ENCODE measurements around the gene ZNF444.

The ZNF444 gene

GRCh38 chr19:56107626-56108351, 33.3 kb upstream of the ZNF444 start:
- no peak overlapping the region for H3K27ac ChIP-seq
- H3K9me3 ChIP-seq (ENCODE audit: control insufficient read depth, low read length) = no peaks in the 10 kb centered on the region
- no peak overlapping the region for H3K4me3 ChIP-seq (ENCODE audit: low read depth, low read length)
- no peaks in the 10 kb centered on the region for H3K36me3 ChIP-seq (ENCODE audit: control insufficient read depth, insufficient read depth, low read length)
- no peaks in the 10 kb centered on the region for H3K27me3 ChIP-seq (ENCODE audit: control insufficient read depth, insufficient read depth, low read length)
- H2AFZ ChIP-seq = no peak overlapping the region
- peaks cover 32% of the 10 kb centered on the region for H3K4me1 ChIP-seq
- no peak overlapping the region for H3K4me2 ChIP-seq (ENCODE audit: low read length)
- H3K79me2 ChIP-seq = peaks cover 74% of the 10 kb centered on the region
- TF ChIP-seq CTCF (IDR thresholded peaks at IDR 0.05) = no peak
- no peak overlapping the region for H3K9ac ChIP-seq

- TF ChIP-seq CTCF (IDR thresholded peaks at IDR 0.05) = no peak
- Histone ChIP-seq H3K4me3 (ENCODE audit: low read depth, low read length) (no peak overlapping the region), H3K4me1 (peaks cover 36% of the 10 kb centered on the region)
Observed at GRCh38 chr19:56108447-56109195, 32.5 kb upstream of the ZNF444 start.

GRCh38 chr19:56109226-56109625, 31.9 kb upstream of the ZNF444 start:
- Histone ChIP-seq H3K36me3 (ENCODE audit: control insufficient read depth, insufficient read depth, low read length) (no peaks in the 10 kb centered on the region), H3K4me1 (peaks cover 39% of the 10 kb centered on the region), H3K27ac (no peak overlapping the region), H2AFZ (no peak overlapping the region), H3K79me2 (peaks cover 85% of the 10 kb centered on the region), H3K27me3 (ENCODE audit: control insufficient read depth, insufficient read depth, low read length) (no peaks in the 10 kb centered on the region), H3K9me3 (ENCODE audit: control insufficient read depth, low read length) (no peaks in the 10 kb centered on the region), H3K4me3 (ENCODE audit: low read depth, low read length) (no peak overlapping the region), H3K4me2 (ENCODE audit: low read length) (no peak overlapping the region), H3K9ac (no peak overlapping the region)
- TF ChIP-seq CTCF (IDR thresholded peaks at IDR 0.05) = no peak

More at GRCh38 chr19:56108447-56109195, 32.5 kb upstream of the ZNF444 start:
- H3K9me3 ChIP-seq (ENCODE audit: control insufficient read depth, low read length) = no peaks in the 10 kb centered on the region
- H3K27me3 ChIP-seq (ENCODE audit: control insufficient read depth, insufficient read depth, low read length) = no peaks in the 10 kb centered on the region
- no peak overlapping the region for H3K4me2 ChIP-seq (ENCODE audit: low read length)
- H2AFZ ChIP-seq = no peak overlapping the region
- no peak overlapping the region for H3K9ac ChIP-seq
- no peak overlapping the region for H3K27ac ChIP-seq
- no peaks in the 10 kb centered on the region for H3K36me3 ChIP-seq (ENCODE audit: control insufficient read depth, insufficient read depth, low read length)
- peaks cover 79% of the 10 kb centered on the region for H3K79me2 ChIP-seq

GRCh38 chr19:56110515-56111448, 30.3 kb upstream of the ZNF444 start:
- Histone ChIP-seq H3K4me3 (ENCODE audit: low read depth, low read length) (peak overlapping the region; percentile 5), H3K36me3 (ENCODE audit: control insufficient read depth, insufficient read depth, low read length) (no peaks in the 10 kb centered on the region), H3K9me3 (ENCODE audit: control insufficient read depth, low read length) (no peaks in the 10 kb centered on the region), H3K27ac (peak overlapping the region; percentile 58), H3K4me1 (peaks cover 43% of the 10 kb centered on the region), H3K4me2 (ENCODE audit: low read length) (peak overlapping the region; percentile 37), H3K79me2 (peaks cover 89% of the 10 kb centered on the region), H3K27me3 (ENCODE audit: control insufficient read depth, insufficient read depth, low read length) (no peaks in the 10 kb centered on the region), H2AFZ (no peak overlapping the region), H3K9ac (no peak overlapping the region)
- TF ChIP-seq CTCF (IDR thresholded peaks at IDR 0.05) = no peak
